T-cell (primary cell): ENCODE measurements around the gene APBA3. TPM values are rescaled to one million over a fixed set of nuclear protein-coding genes. Genes with fewer than 3 reads are reported as not detected.
A peak's percentile ranks its signal among the peaks of the same experiment; 100 is the strongest.

Experiments
- ATAC-seq, 4 experiments: fragments of 200-7000 bp in 3 of 4; fragments of 150-1000 bp in 1 of 4; cut with Tn5 transposase; replicated peaks in 1 of 4; 1 replicate in 3 of 4; 2 replicates in 1 of 4; pipeline ENCODE4 v1.10.0; 2021; ENCODE audit warnings: moderate library complexity in 3 of 4, mild to moderate bottlenecking in 2 of 4, moderate number of reproducible peaks in 1 of 4
- CTCF ChIA-PET, 2 donors: fragments of 300-600 bp; sonication (Branson Sonifier 250); formaldehyde crosslinking; loops; one replicate each; lab custom pipeline; 2022; ENCODE audit warnings: antibody characterized with exemption in 2 of 2; lab: Charles Lee
- POLR2A ChIA-PET, 2 donors: fragments of 300-600 bp; sonication (Branson Sonifier 250); formaldehyde crosslinking; loops; one replicate each; lab custom pipeline; 2022; ENCODE audit warnings: antibody characterized with exemption in 2 of 2; lab: Charles Lee
- DNase-seq, 35 experiments: peaks; one replicate each; pipeline versions ENCODE4 v3.0.0 to v3.0.0-alpha.2; 2013 to 2023
- H3K27ac ChIP-seq: one replicate; pipeline ENCODE4 v1.5.1; 2013; ENCODE audit warnings: low read length
- H3K27me3 ChIP-seq, 2 experiments: replicated peaks in 1 of 2; 1 replicate in 1 of 2; 2 replicates in 1 of 2; pipeline versions ENCODE4 v1.6.1 to v1.7.0; 2013; ENCODE audit warnings: low read length in 1 of 2, mixed read lengths in 1 of 2; ENCODE audit not compliant: control insufficient read depth in 2 of 2, insufficient read depth in 2 of 2; ENCODE audit errors: extremely low read depth in 1 of 2
- H3K36me3 ChIP-seq, 2 donors: 1 replicate in 1 of 2; 2 replicates in 1 of 2; pipeline versions ENCODE4 v1.6.1 to v1.7.0; 2013; ENCODE audit warnings: low read length in 1 of 2; ENCODE audit not compliant: control insufficient read depth in 2 of 2, insufficient read depth in 1 of 2; ENCODE audit errors: extremely low read depth in 1 of 2
- H3K4me1 ChIP-seq, 2 experiments: 1 replicate in 1 of 2; 2 replicates in 1 of 2; pipeline versions ENCODE4 v1.6.1 to v1.7.0; 2013; ENCODE audit warnings: low read length in 2 of 2, mixed read lengths in 1 of 2; ENCODE audit not compliant: insufficient read depth in 2 of 2, control insufficient read depth in 1 of 2; ENCODE audit errors: extremely low read depth in 1 of 2
- H3K4me3 ChIP-seq, 2 donors: 1 replicate in 1 of 2; 2 replicates in 1 of 2; pipeline versions ENCODE4 v1.5.1 to v1.7.0; 2013; ENCODE audit warnings: mild to moderate bottlenecking in 2 of 2, low read length in 1 of 2, moderate library complexity in 1 of 2; ENCODE audit not compliant: control insufficient read depth in 1 of 2; ENCODE audit errors: extremely low read depth in 1 of 2
- H3K9me3 ChIP-seq: 2 replicates; pipeline ENCODE4 v1.7.0; 2013
- H3K27ac Mint-ChIP-seq, 2 donors: one replicate each; pipeline ENCODE4 v1.8.0; 2020 to 2021; ENCODE audit warnings: mild to moderate bottlenecking in 2 of 2, mixed read lengths in 2 of 2
- H3K27me3 Mint-ChIP-seq, 2 donors: one replicate each; pipeline ENCODE4 v1.8.0; 2021 to 2022; ENCODE audit warnings: mixed read lengths in 2 of 2
- H3K36me3 Mint-ChIP-seq: one replicate; pipeline ENCODE4 v1.8.0; 2021; ENCODE audit warnings: mixed read lengths
- H3K4me1 Mint-ChIP-seq, 3 donors: one replicate each; pipeline ENCODE4 v1.8.0; 2020 to 2022; ENCODE audit warnings: mixed read lengths in 3 of 3, mild to moderate bottlenecking in 1 of 3
- H3K4me3 Mint-ChIP-seq, 3 donors: one replicate each; pipeline ENCODE4 v1.8.0; 2020 to 2022; ENCODE audit warnings: mild to moderate bottlenecking in 3 of 3, mixed read lengths in 3 of 3, moderate library complexity in 3 of 3
- H3K9me3 Mint-ChIP-seq, 3 donors: one replicate each; pipeline ENCODE4 v1.8.0; 2020 to 2022; ENCODE audit warnings: mixed read lengths in 3 of 3
- WGBS: methylation state at CpG from one replicate; pipeline ENCODE4 v1.1.5; 2013; ENCODE audit warnings: missing lambda C conversion rate; ENCODE audit not compliant: insufficient coverage; 5-methylcytosine and 5-hydroxymethylcytosine counted together
- total RNA-seq, 35 experiments: library from RNA in 6 of 35; stranded (reverse) in 6 of 35; fragments of 120-200 nt in 1 of 35; gene quantifications; one replicate each; pipeline versions ENCODE4 v1.2.1 to v1.2.4 and lab custom pipeline; 2013 to 2026

The APBA3 gene
- total RNA-seq, 5 donors from 2014 or later (not counting 1 experiment from before 2014, with no cell fraction given), result 57.3 to 99.0 (median 78.2) TPM

DNA sequence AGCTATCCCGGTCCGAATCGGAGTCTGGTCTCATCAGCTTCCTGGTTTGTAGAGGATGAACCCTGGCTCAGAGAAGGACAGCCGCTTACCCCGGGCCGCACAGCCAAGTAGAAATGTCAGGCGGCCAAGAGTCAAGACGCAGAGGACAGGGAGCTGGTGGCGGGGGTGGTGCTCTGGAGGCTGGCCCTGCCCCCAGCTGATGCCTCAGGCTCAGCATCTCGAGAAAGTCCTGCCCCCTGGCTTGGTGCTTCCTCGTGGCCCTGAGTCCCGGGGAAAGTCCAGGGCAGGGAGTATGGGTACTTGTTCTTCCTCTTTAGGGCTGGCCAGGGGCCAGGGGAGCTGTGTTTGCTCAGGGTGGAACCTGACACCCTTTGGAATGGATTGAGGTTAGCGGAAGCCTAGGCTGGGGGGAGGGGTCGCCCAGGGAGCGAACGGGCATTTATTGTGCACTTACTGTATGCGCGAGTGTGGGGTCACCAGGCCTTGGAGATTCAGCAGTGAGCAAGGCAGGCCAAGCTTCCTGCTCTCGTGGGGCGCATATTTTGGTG, 51.2 kb downstream of the APBA3 start:
- H3K36me3 Mint-ChIP-seq, result no peaks in the 10 kb centered on the region
- no peaks in the 10 kb centered on the region for H3K9me3 Mint-ChIP-seq
- Histone ChIP-seq H3K4me1 (peaks cover 0 to 6% of the 10 kb centered on the region in 2 experiments), H3K27me3 (peaks cover 0 to 49% of the 10 kb centered on the region in 2 experiments), H3K4me3 (no peak overlapping the region), H3K9me3 (no peaks in the 10 kb centered on the region), H3K27ac (no peak overlapping the region), H3K36me3 (no peaks in the 10 kb centered on the region)
- 50% methylated on average over 18 of the region's 20 CpGs for WGBS
- peaks cover 4 to 11% (median 5%) of the 10 kb centered on the region in 3 donors for H3K4me1 Mint-ChIP-seq
- peak in 1 of 35 experiments; percentile 42 for DNase-seq
- no peak overlapping the region for H3K27ac Mint-ChIP-seq
- ATAC-seq, result no peak
- ChIA-PET POLR2A (no interaction called here), CTCF (interaction anchor here in 1 of 2 donors (0.6 kb wide), 1 partner anchor 1169 kb away, joined by 3 read pairs; no protein-coding TSS in a partner anchor)
- H3K27me3 Mint-ChIP-seq, result peaks cover 0 to 2% of the 10 kb centered on the region in 2 donors
- no peak overlapping the region for H3K4me3 Mint-ChIP-seq

DNA sequence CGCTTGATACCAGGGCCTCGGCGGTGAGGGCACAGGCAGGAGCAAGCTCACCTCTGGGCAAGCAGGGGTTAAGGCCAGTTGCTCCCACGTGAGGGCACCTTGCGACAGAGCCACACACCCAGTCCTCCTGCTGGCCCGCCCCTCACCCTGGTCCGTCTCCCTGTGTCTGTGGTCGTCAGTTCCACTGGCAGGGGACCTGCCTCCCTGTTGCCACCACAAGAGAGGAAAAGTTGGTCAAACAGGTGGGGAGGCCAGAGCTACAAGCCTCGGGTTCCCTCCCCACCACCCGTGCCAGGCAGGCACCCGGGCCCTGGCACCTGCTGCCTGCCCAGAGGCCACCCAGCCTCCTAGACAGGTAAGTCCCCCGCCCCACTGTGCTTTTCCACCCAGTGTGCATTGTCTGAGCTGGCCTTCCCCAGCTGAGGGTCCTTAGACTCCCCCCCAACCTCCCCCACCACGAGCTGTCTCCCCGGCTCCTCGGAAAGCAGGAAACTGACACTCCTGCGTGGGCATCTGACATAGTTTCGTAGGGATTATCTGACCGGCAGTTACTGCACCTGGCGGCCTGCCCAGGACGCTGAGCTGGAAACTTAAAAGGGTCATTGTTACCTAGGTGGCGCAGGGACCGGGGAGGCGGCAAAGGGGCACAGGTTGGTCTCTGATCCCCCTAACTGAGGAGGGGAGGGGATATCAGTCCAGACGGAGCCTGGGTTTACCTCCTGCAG, 53.1 kb downstream of the APBA3 start, which contains the start of gene TJP3:
TSS of gene TJP3 (plus strand) at position 178 of the 725 bp plus-strand sequence. CDS start 20,049 bp downstream, outside the sequence.
- no peaks in the 10 kb centered on the region for H3K9me3 ChIP-seq
- H3K27me3 Mint-ChIP-seq, result peaks cover 0 to 4% of the 10 kb centered on the region in 2 donors
- DNase-seq, result no peak
- 33% methylated on average over 19 of the region's 24 CpGs for WGBS
- no peak within 1 kb of the TSS for H3K4me3 ChIP-seq
- no peaks in the 10 kb centered on the region for H3K36me3 Mint-ChIP-seq
- ChIA-PET CTCF (interaction anchor here in 1 of 2 donors (0.6 kb wide), 2 partner anchors 14 to 881 kb away, joined by 3 to 14 read pairs; no protein-coding TSS in a partner anchor), POLR2A (interaction anchor here in 1 of 2 donors (0.7 kb wide), 1 partner anchor 13 kb away, joined by 3 read pairs; no protein-coding TSS in a partner anchor)
- H3K36me3 ChIP-seq, result no peaks in the 10 kb centered on the region
- peaks cover 0 to 6% of the 10 kb centered on the region in 2 experiments for H3K4me1 ChIP-seq
- H3K27ac ChIP-seq, result no peak within 1 kb of the TSS
- peaks cover 4 to 11% (median 5%) of the 10 kb centered on the region in 3 donors for H3K4me1 Mint-ChIP-seq
- H3K27me3 ChIP-seq, result peaks cover 0 to 59% of the 10 kb centered on the region in 2 experiments
- H3K9me3 Mint-ChIP-seq, result no peaks in the 10 kb centered on the region
- ATAC-seq, result no peak
- H3K4me3 Mint-ChIP-seq, result no peak within 1 kb of the TSS
- no peak within 1 kb of the TSS for H3K27ac Mint-ChIP-seq

- whole genome bisulfite sequencing, result 85% methylated on average over 12 of the region's 12 CpGs
- ATAC-seq, result no peak
- Mint-ChIP-seq H3K9me3 (no peaks in the 10 kb centered on the region), H3K36me3 (no peaks in the 10 kb centered on the region), H3K27ac (no peak overlapping the region), H3K4me3 (no peak overlapping the region), H3K27me3 (peaks cover 0 to 4% of the 10 kb centered on the region in 2 donors), H3K4me1 (peaks cover 0 to 5% (median 2%) of the 10 kb centered on the region in 3 donors)
- H3K36me3 ChIP-seq, result no peaks in the 10 kb centered on the region
- no peak overlapping the region for H3K27ac ChIP-seq
- ChIA-PET CTCF (interaction anchor here in 1 of 2 donors (0.6 kb wide), 1 partner anchor 14 kb away, joined by 3 read pairs; no protein-coding TSS in a partner anchor), POLR2A (no interaction called here)
- peaks cover 0 to 59% of the 10 kb centered on the region in 2 experiments for H3K27me3 ChIP-seq
- DNase-seq, result no peak
- no peak overlapping the region for H3K4me3 ChIP-seq
- H3K9me3 ChIP-seq, result no peaks in the 10 kb centered on the region
- H3K4me1 ChIP-seq, result peaks cover 0 to 6% of the 10 kb centered on the region in 2 experiments
Measured at GRCh38 chr19:3707868-3708206, 53.7 kb downstream of the APBA3 start.

GRCh38 chr19:3701200-3701599, 60.3 kb downstream of the APBA3 start:
- H3K4me1 ChIP-seq, result peaks cover 5 to 42% of the 10 kb centered on the region in 2 experiments
- ATAC-seq (no peak), DNase-seq (no peak)
- H3K4me3 ChIP-seq, result no peak overlapping the region
- ChIA-PET POLR2A (no interaction called here), CTCF (no interaction called here)
- Mint-ChIP-seq H3K4me3 (peak overlapping the region; percentile 37 to 95 (median 73)), H3K27me3 (peaks cover 0 to 3% of the 10 kb centered on the region in 2 donors), H3K4me1 (peaks cover 21 to 31% (median 22%) of the 10 kb centered on the region in 3 donors), H3K36me3 (no peaks in the 10 kb centered on the region), H3K9me3 (no peaks in the 10 kb centered on the region), H3K27ac (peak overlapping the region in 1 of 2 donors; percentile 61)
- peaks cover 0 to 15% of the 10 kb centered on the region in 2 experiments for H3K27me3 ChIP-seq
- no peak overlapping the region for H3K27ac ChIP-seq
- 0% methylated on average over 1 of the region's 1 CpG for WGBS
- H3K9me3 ChIP-seq, result no peaks in the 10 kb centered on the region
- no peaks in the 10 kb centered on the region for H3K36me3 ChIP-seq

Other genes starting within 250 kb of the APBA3 start
- gene TEKTIP1, start 222.5 kb downstream of the APBA3 start, total RNA-seq, result 10 to 100 TPM in 3 of 5 donors, 1 to 10 TPM in 2; 7.7 to 12.4 (median 10.3) TPM
- gene MFSD12, start 204.1 kb downstream of the APBA3 start, total RNA-seq, result 100 to 1,000 TPM in 3 of 5 donors, 10 to 100 TPM in 2; 81.2 to 147 (median 141) TPM
- 10 to 100 TPM; 38.0 to 81.6 (median 74.7) TPM for gene HMG20B, start 188.7 kb downstream of the APBA3 start, total RNA-seq
- 1 to 10 TPM; 1.5 to 4.3 (median 2.7) TPM for gene GIPC3, start 176.2 kb downstream of the APBA3 start, total RNA-seq
- 10 to 100 TPM in 1 of 5 donors, 1 to 10 TPM in 4; 2.4 to 11.2 (median 7.1) TPM for gene TBXA2R, start 154.8 kb downstream of the APBA3 start, total RNA-seq
- 10 to 100 TPM; 25.9 to 59.0 (median 55.8) TPM for gene CACTIN, start 134.9 kb downstream of the APBA3 start, total RNA-seq
- 10 to 100 TPM; 25.6 to 35.0 (median 32.1) TPM for gene PIP5K1C, start 61.2 kb downstream of the APBA3 start, total RNA-seq
- 10 to 100 TPM; 12.6 to 28.9 (median 19.4) TPM for gene TJP3, start 53.3 kb downstream of the APBA3 start, total RNA-seq
- gene MRPL54, start 990 bp upstream of the APBA3 start, total RNA-seq, result 10 to 100 TPM; 46.9 to 77.8 (median 52.2) TPM
- not detected for gene RAX2, start 10.5 kb upstream of the APBA3 start, total RNA-seq
- 10 to 100 TPM in 4 of 5 donors, 1 to 10 TPM in 1; 9.2 to 41.4 (median 20.6) TPM for gene MATK, start 24.7 kb upstream of the APBA3 start, total RNA-seq
- 1 to 10 TPM in 3 of 5 donors, under 1 TPM in 2; 0.56 to 1.8 (median 1.4) TPM for gene ZFR2, start 107.3 kb upstream of the APBA3 start, total RNA-seq
- gene ATCAY, start 119.0 kb upstream of the APBA3 start, total RNA-seq, result under 1 TPM in 1 of 5 donors, not detected in 4; 0.03 TPM
- gene NMRK2, start 171.4 kb upstream of the APBA3 start, total RNA-seq, result not detected
- 10 to 100 TPM; 30.3 to 51.2 (median 44.9) TPM for gene DAPK3, start 209.4 kb upstream of the APBA3 start, total RNA-seq
- 1,000 to 10,000 TPM; 2,379 to 2,775 (median 2,439) TPM for gene EEF2, start 223.8 kb upstream of the APBA3 start, total RNA-seq
- 10 to 100 TPM; 21.8 to 42.6 (median 31.4) TPM for gene PIAS4, start 246.0 kb upstream of the APBA3 start, total RNA-seq